GM19452 (cell line): Measurements from ENCODE around the gene PTGDR2.

Experiments used
- ATAC-seq: cut with Tn5 transposase; IDR thresholded peaks from one replicate; pipeline ENCODE4 v1.9.1; 2021; ENCODE audit not compliant: unreplicated experiment

Gene PTGDR2

GRCh38 chr11:60874421-60875365 is 18.9 kb upstream of the PTGDR2 start:
- no peak for ATAC-seq

GRCh38 chr11:60873533-60873932 is 17.8 kb upstream of the PTGDR2 start:
- ATAC-seq: no peak

GRCh38 chr11:60872961-60873524 is 17.3 kb upstream of the PTGDR2 start:
- ATAC-seq: no peak

- ATAC-seq: no peak
These were observed 16.6 kb upstream of the PTGDR2 start for GRCh38 chr11:60872124-60872960.

- no peak for ATAC-seq
These were observed 15.8 kb upstream of the PTGDR2 start for GRCh38 chr11:60871378-60872061.

- no peak for ATAC-seq
These were observed 15.1 kb upstream of the PTGDR2 start for GRCh38 chr11:60870733-60871377.

- no peak for ATAC-seq
These were observed 14.5 kb upstream of the PTGDR2 start for GRCh38 chr11:60870276-60870675.

- ATAC-seq: no peak
These were observed 13.7 kb upstream of the PTGDR2 start for GRCh38 chr11:60869451-60869825.

- ATAC-seq: no peak
These were observed 13.1 kb upstream of the PTGDR2 start for GRCh38 chr11:60868682-60869450.

GRCh38 chr11:60867871-60868681 is 12.3 kb upstream of the PTGDR2 start:
- no peak for ATAC-seq

- ATAC-seq: no peak
These were observed 11.4 kb upstream of the PTGDR2 start, which contains the start of gene ZP1 for GRCh38 chr11:60866911-60867870. TSS of gene ZP1 (plus strand) at chr11:60867542. CDS start at chr11:60867562, 20 bp downstream.

GRCh38 chr11:60864856-60865513 is 9.2 kb upstream of the PTGDR2 start:
- no peak for ATAC-seq

GRCh38 chr11:60863550-60864521 is 8.1 kb upstream of the PTGDR2 start:
- no peak for ATAC-seq

GRCh38 chr11:60862171-60862570 is 6.4 kb upstream of the PTGDR2 start:
- ATAC-seq: no peak

GRCh38 chr11:60860943-60861342 is 5.2 kb upstream of the PTGDR2 start:
- no peak for ATAC-seq
